A549 treated with AZD2906 at 1 μM for 4 hours (cell line): ENCODE results near the gene F12. TPM values are rescaled to one million over a fixed set of nuclear protein-coding genes. Genes with fewer than 3 reads are reported as not detected.

Experiments used
- total RNA-seq: library from RNA; stranded (reverse); fragments of 200-300 nt; extraction: Qiagen RNA extraction; gene quantifications from 5 replicates; pipeline ENCODE4 v1.2.3, GENCODE V29; 2022

Gene F12
- total RNA-seq = 15.9 to 26.4 TPM (median 22.8 TPM) in 5 replicates

GRCh38 chr5:177409043-177409801 lies at the start of gene F12:
Gene F12, minus strand, starts transcription at chr5:177409564. Its CDS starts 37 bp downstream, at chr5:177409527.

GRCh38 chr5:177446200-177447065 lies 37.1 kb upstream of the F12 start, which contains the start of gene PRR7:
Gene PRR7, plus strand, starts transcription at chr5:177446814. Its CDS starts 8,254 bp downstream, at chr5:177455068.

GRCh38 chr5:177426566-177427210 lies 17.3 kb upstream of the F12 start, which contains the start of gene GRK6:
Gene GRK6, plus strand, starts transcription at chr5:177426676. Its CDS starts 170 bp downstream, at chr5:177426846.

GRCh38 chr5:177399997-177400868 lies 9.1 kb downstream of the F12 start, which contains the start of gene PFN3:
Gene PFN3, minus strand, starts transcription at chr5:177400661. Its CDS starts 85 bp downstream, at chr5:177400576.

GRCh38 chr5:177384134-177384533 lies 25.2 kb downstream of the F12 start, which contains the start of gene SLC34A1:
Gene SLC34A1, plus strand, starts transcription at chr5:177384434. Its CDS starts 1,308 bp downstream, at chr5:177385742.

GRCh38 chr5:177357459-177358351 lies 51.7 kb downstream of the F12 start, which contains the start of gene RGS14:
Gene RGS14, plus strand, starts transcription at chr5:177357924. Its CDS starts 101 bp downstream, at chr5:177358025.

Other genes starting within 250 kb of the F12 start
- gene RAB24, start 105.8 kb downstream of the F12 start, total RNA-seq = 20.6 to 26.7 TPM (median 23.9 TPM) in 5 replicates
- 272 to 393 TPM (median 364 TPM) in 5 replicates for gene PRELID1, start 105.8 kb downstream of the F12 start, total RNA-seq
- gene MXD3, start 97.7 kb downstream of the F12 start, total RNA-seq = 13.2 to 22.0 TPM (median 19.7 TPM) in 5 replicates
- 194 to 254 TPM (median 201 TPM) in 5 replicates for gene LMAN2, start 57.9 kb downstream of the F12 start, total RNA-seq
- gene RGS14, start 51.6 kb downstream of the F12 start, total RNA-seq = 3.8 to 5.4 TPM (median 5.1 TPM) in 5 replicates
- not detected in 5 replicates for gene SLC34A1, start 25.1 kb downstream of the F12 start, total RNA-seq
- not detected in 5 replicates for gene PFN3, start 8.9 kb downstream of the F12 start, total RNA-seq
- 23.1 to 28.9 TPM (median 27.3 TPM) in 5 replicates for gene GRK6, start 17.1 kb upstream of the F12 start, total RNA-seq
- gene PRR7, start 37.2 kb upstream of the F12 start, total RNA-seq = 13.8 to 35.0 TPM (median 34.5 TPM) in 5 replicates
- 54.9 to 72.4 TPM (median 65.5 TPM) in 5 replicates for gene DBN1, start 64.1 kb upstream of the F12 start, total RNA-seq
- 72.8 to 92.2 TPM (median 80.9 TPM) in 5 replicates for gene PDLIM7, start 88.0 kb upstream of the F12 start, total RNA-seq
- gene DOK3, start 100.3 kb upstream of the F12 start, total RNA-seq = 1.8 to 5.3 TPM (median 3.6 TPM) in 5 replicates
- gene DDX41, start 107.4 kb upstream of the F12 start, total RNA-seq = 84.0 to 122 TPM (median 112 TPM) in 5 replicates
- 19.5 to 29.0 TPM (median 23.9 TPM) in 5 replicates for gene FAM193B, start 145.0 kb upstream of the F12 start, total RNA-seq
- gene TMED9, start 182.6 kb upstream of the F12 start, total RNA-seq = 276 to 288 TPM (median 279 TPM) in 5 replicates
- gene B4GALT7, start 190.6 kb upstream of the F12 start, total RNA-seq = 20.4 to 29.3 TPM (median 28.4 TPM) in 5 replicates